Measurements from ENCODE around the gene TMEM273. TPM values are rescaled to one million over a fixed set of nuclear protein-coding genes. Genes with fewer than 3 reads are reported as not detected.

The TMEM273 gene
- total and polyA plus RNA-seq, 2 of the 4 experiments (the other 2 are of a cell fraction) = not detected

- Histone ChIP-seq H2AFZ (replicated peaks; ENCODE audit: low read length, poor library complexity) (peak overlapping the region; percentile 85), H2BK15ac (ENCODE audit: low read depth, low read length) (no peak overlapping the region), H3K14ac (replicated peaks; ENCODE audit: low read depth, low read length) (no peak overlapping the region), H3K4me1 (ENCODE audit: control insufficient read depth, insufficient read depth, low read length) (peaks cover 16% of the 10 kb centered on the region; the same call in 1 of the 2 replicates), H3K9me3 (ENCODE audit: control insufficient read depth, insufficient read depth, low read length) (no peaks in the 10 kb centered on the region), H3K23ac (ENCODE audit: low read depth, low read length) (no peak overlapping the region), H4K20me1 (ENCODE audit: insufficient read depth, low read length) (peaks cover 6% of the 10 kb centered on the region; the same call in 1 of the 2 replicates), H2AK9ac (replicated peaks; ENCODE audit: low read depth, low read length, poor library complexity) (peak overlapping the region; percentile 80), H3K4me2 (ENCODE audit: low read depth, low read length) (peak overlapping the region; percentile 92), H3K4me3 (ENCODE audit: insufficient read depth, low read depth, low read length) (peak overlapping the region; percentile 66), H2AK5ac (ENCODE audit: low read depth, low read length) (peak overlapping the region; percentile 43; the same call in 1 of the 2 replicates), H2BK20ac (ENCODE audit: low read depth, low read length) (no peak overlapping the region), H3K9ac (ENCODE audit: low read depth, low read length) (peak overlapping the region; percentile 40), H3K27ac (ENCODE audit: insufficient read depth, low read length) (peak overlapping the region; percentile 7; the same call in 1 of the 2 replicates), H3K18ac (ENCODE audit: low read depth, low read length) (peak overlapping the region; percentile 63; the same call in 1 of the 2 replicates), H3K36me3 (ENCODE audit: control insufficient read depth, insufficient read depth, low read length) (no peaks in the 10 kb centered on the region; the same call in 1 of the 2 replicates), H3K79me1 (ENCODE audit: low read depth in 1 of 2, low read length in 2 of 2) (peaks cover 0 to 35% of the 10 kb centered on the region in 2 experiments; a peak in 3 of 4 replicates), H3K9me1 (ENCODE audit: insufficient read depth, low read length) (peaks cover 4% of the 10 kb centered on the region; the same call in 1 of the 2 replicates), H3K56ac (ENCODE audit: extremely low read depth, insufficient read depth, low read length) (no peak overlapping the region), H4K8ac (ENCODE audit: low read depth in 2 of 2, low read length in 2 of 2) (peak overlapping the region in 1 of 2 experiments; percentile 44; a peak in 1 of 4 replicates), H4K91ac (ENCODE audit: insufficient read depth, low read depth, low read length) (no peak overlapping the region; the same call in 1 of the 2 replicates), H3K27me3 (ENCODE audit: control insufficient read depth, insufficient read depth, low read length) (peaks cover 2% of the 10 kb centered on the region), H2BK5ac (ENCODE audit: low read depth, low read length, poor library complexity, severe bottlenecking) (no peak overlapping the region), H3K4ac (ENCODE audit: low read depth, low read length) (0 out of 2 replicates have a peak overlapping the region, but pooled peaks have one; percentile 64), H4K5ac (ENCODE audit: low read depth, low read length) (peak overlapping the region; percentile 88), H2BK120ac (ENCODE audit: low read depth, low read length) (peak overlapping the region; percentile 52; the same call in 1 of the 2 replicates)
- in situ Hi-C loops (cut with MboI; ENCODE audit: low sequenced_read_pairs) (no loop called here), dilution Hi-C loops (cut with HindIII; ENCODE audit: low sequenced_read_pairs, unreplicated experiment) (no loop called here), intact Hi-C loops (cut with micrococcal nuclease) (loop anchor here (2.0 to 10.0 kb wide), 2 partner anchors 135 to 179 kb away; partner anchors contain the start of gene C10orf71)
- POLR2A ChIA-PET (ENCODE audit: unreplicated experiment) = no interaction called here
- TF ChIP-seq RCOR1 (IDR thresholded peaks at IDR 0.05; ENCODE audit: insufficient replicate concordance, low read length) = no peak
- TF ChIP-seq MXI1 (IDR thresholded peaks at IDR 0.05; ENCODE audit: borderline replicate concordance, low read depth, low read length) = no peak
- no peak for TF ChIP-seq SMC3 (IDR thresholded peaks at IDR 0.05; ENCODE audit: low read depth, low read length)
- no peak for TF ChIP-seq ELK1 (IDR thresholded peaks at IDR 0.05; ENCODE audit: borderline replicate concordance, low read depth, low read length)
- no peak for TF ChIP-seq BHLHE40 (IDR thresholded peaks at IDR 0.05; ENCODE audit: low read depth, low read length)
- TF ChIP-seq RFX5 (IDR thresholded peaks at IDR 0.05; ENCODE audit: low read depth, low read length) = no peak
- no peak for TF ChIP-seq RAD21 (IDR thresholded peaks at IDR 0.05; ENCODE audit: low read length)
- TF ChIP-seq CEBPB (IDR thresholded peaks at IDR 0.05; ENCODE audit: low read depth, low read length) = no peak
- TF ChIP-seq USF2 (IDR thresholded peaks at IDR 0.05; ENCODE audit: low read depth, low read length) = no peak
- BruUV-seq (replicated peaks) = no TSS peak
- no peak for ATAC-seq (ENCODE audit: low read depth)
- 100% methylated on average over 3 of the region's 14 CpGs; no CpG with 5 or more reads in 1 of the 2 experiments for WGBS, 2 experiments (ENCODE audit: extremely low coverage in 2 of 2, insufficient read length in 1 of 2)
- CTCF ChIA-PET = no interaction called here
- no peak for DNase-seq
Observed at GRCh38 chr10:49115796-49116508, 72.2 kb downstream of the TMEM273 start.
